Adrenal gland (tissue), 5 donors: ENCODE results near the gene ADAM19.

Source experiments
- CTCF ChIP-seq, 6 experiments: fragments of 450-650 bp in 4 of 6; fragments of 200-600 bp in 2 of 6; sonication (generic) in 1 of 6; IDR thresholded peaks; 1 replicate in 5 of 6; 2 replicates in 1 of 6; pipeline versions ENCODE4 v1.5.1 to v1.8.0; 2016 to 2021; ENCODE audit warnings: antibody characterized with exemption in 6 of 6, mild to moderate bottlenecking in 2 of 6, moderate library complexity in 1 of 6
- POLR2A ChIP-seq, 2 donors: fragments of 450-650 bp; IDR thresholded peaks; one replicate each; pipeline ENCODE4 v1.6.1; 2017; ENCODE audit warnings: antibody characterized with exemption in 2 of 2, mild to moderate bottlenecking in 2 of 2, moderate library complexity in 1 of 2
- donor health status: DM: no; HTN: no; CAD: no.

- TF ChIP-seq POLR2A (IDR thresholded peaks at IDR 0.05) (no peak), CTCF (IDR thresholded peaks at IDR 0.05) (no peak)
Measured at GRCh38 chr5:157542282-157543000, 33.1 kb downstream of the ADAM19 start.
